GM18868 (cell line): ENCODE measurements around the gene SPSB1.
A peak's percentile ranks its signal among the peaks of the same experiment; 100 is the strongest.

Source experiments
- ATAC-seq: cut with Tn5 transposase; IDR thresholded peaks from one replicate; pipeline ENCODE4 v1.9.1; 2021; ENCODE audit warnings: mild to moderate bottlenecking, moderate library complexity; ENCODE audit not compliant: unreplicated experiment

SPSB1 gene

DNA sequence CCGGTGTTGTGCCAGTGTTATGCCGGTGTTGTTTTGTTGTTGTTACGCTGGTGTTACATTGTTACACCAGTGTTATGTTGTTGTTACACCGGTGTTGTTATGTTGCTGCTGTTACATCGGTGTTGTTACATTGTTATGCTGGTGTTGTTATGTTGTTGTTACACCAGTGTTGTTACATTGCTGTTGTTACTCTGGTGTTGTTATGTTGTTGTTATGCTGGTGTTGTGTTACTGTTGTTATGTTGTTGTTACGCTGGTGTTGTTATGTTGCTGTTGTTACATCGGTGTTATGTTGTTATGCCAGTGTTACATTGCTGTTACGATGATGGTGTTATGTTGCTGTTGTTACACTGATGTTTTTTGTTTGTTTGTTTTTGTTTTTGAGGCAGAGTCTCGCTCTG, 34.1 kb upstream of the SPSB1 start:
- ATAC-seq: no peak

DNA sequence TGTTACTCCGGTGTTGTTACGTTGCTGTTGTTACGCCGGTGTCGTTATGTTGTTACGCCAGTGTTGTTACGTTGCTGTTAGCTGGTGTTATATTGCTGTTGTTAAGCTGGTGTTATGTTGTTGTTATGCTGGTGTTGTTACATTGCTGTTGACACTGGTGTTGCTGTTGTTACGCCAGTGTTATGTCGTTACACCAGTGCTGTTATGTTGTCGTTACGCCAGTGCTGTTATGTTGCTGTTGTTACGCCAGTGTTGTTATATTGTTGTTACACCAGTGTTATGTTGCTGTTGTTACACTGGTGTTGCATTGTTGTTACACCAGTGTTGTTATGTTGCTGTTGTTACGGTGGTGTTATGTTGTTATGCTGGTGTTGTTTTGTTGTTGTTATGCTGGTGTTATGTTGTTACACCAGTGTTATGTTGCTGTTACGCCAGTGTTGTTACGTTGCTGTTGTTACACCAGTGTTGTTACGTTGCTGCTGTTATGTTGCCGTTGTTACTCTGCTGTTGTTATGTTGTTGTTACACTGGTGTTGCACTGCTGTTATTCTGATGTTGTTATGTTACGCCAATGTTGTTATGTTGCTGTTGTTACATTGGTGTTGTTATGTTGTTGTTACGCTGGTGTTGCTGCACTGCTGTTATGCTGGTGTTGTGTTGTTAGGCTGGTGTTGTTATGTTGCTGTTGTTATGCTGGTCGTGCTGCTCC, 32.5 kb upstream of the SPSB1 start:
- no peak for ATAC-seq

- no peak for ATAC-seq
These were observed 31.2 kb upstream of the SPSB1 start for GRCh38 chr1:9261496-9261895.

- ATAC-seq: no peak
These were observed 30.4 kb upstream of the SPSB1 start for GRCh38 chr1:9262096-9262986.

GRCh38 chr1:9263276-9263855, 29.3 kb upstream of the SPSB1 start:
- ATAC-seq: no peak

DNA sequence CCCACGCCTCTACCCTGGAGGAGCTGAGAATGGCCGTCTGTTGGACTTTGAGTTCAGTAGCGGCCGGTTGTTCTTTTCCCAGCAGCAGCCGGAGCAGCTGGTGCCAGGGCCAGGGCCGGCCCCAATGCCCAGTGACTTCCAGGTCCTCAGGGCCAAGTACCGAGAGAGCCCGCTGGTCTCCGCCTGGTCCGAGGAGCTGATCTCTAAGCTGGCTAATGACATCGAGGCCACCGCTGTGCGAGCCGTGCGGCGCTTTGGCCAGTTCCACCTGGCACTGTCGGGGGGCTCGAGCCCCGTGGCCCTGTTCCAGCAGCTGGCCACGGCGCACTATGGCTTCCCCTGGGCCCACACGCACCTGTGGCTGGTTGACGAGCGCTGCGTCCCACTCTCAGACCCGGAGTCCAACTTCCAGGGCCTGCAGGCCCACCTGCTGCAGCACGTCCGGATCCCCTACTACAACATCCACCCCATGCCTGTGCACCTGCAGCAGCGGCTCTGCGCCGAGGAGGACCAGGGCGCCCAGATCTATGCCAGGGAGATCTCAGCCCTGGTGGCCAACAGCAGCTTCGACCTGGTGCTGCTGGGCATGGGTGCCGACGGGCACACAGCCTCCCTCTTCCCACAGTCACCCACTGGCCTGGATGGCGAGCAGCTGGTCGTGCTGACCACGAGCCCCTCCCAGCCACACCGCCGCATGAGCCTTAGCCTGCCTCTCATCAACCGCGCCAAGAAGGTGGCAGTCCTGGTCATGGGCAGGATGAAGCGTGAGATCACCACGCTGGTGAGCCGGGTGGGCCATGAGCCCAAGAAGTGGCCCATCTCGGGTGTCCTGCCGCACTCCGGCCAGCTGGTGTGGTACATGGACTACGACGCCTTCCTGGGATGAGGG, 28.5 kb upstream of the SPSB1 start:
- ATAC-seq: no peak

DNA sequence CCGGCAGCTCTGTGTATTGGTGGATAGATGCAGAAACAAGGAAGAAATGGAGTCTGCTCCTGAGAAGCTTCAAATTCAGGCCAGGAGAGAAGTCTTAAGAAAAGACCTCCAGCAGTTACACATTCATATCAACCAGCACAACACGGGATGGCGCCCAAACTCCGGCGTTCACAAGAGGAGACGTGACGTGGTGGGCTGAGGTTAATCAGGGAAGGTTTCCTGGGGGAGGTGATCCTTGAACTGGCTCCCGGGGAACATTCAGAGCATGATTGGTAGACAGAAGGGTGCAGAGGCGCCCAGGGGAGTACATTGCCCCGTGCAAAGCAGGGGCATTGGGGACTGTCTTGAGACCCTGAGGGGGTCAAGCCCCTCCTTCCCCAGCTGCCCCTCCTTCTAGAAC, 27.7 kb upstream of the SPSB1 start:
- no peak for ATAC-seq

DNA sequence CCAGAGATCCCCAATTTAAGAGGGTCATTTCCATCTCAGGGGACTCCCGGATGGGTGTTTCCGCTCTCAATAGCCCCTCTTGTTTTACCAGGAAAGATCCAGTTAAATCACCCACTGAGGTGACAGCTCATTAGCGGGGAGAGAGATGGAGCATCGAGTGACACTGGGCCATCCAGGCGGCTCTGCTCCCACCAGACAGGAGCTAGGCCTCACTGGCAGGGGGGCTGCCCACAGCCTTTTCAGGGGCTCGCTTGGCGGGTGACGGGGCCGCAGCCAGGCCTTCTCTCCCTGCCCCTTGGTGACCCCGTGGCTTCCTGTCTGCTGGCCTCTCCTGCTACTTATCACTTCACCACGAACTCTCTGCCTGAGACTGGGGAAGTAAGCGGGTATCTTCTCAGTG, 26.7 kb upstream of the SPSB1 start:
- ATAC-seq: no peak

GRCh38 chr1:9267352-9267686, 25.4 kb upstream of the SPSB1 start:
- no peak for ATAC-seq

DNA sequence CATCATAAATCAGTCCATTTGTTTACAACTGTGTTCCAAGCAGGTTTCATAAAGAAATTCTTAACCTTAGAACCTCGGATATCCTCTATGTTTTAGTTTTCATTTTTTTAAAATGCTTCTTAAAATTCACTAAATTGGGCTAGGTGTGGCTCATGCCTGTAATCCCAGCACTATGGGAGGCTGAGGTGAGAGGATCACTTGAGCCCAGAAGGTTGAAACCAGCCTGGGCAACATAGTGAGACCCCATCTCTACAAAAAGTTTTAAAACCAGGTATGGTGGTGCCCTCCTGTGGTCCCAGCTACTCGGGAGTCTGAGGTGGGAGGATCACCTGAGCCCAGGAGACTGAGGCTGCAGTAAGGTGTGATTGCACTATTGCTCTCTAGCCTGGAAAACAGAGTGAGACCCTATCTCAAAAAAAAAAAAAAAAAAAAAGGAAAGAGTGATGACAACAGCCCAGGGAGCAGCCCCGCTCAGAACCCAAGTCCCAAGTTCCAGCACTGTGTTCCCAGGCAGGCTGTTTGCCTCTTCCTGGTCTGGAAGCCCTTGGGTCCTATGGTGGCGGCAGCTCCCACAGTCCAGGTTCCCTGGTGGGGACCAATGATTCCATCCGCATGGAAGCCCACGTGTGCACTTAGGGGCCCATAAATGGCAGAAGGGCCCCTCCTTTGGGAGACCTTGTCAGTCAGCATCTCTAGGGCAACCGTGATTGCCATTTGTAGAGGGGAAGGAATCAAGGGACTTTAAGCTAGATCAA, 24.7 kb upstream of the SPSB1 start:
- no peak for ATAC-seq

- ATAC-seq: no peak
These were observed 23.6 kb upstream of the SPSB1 start for GRCh38 chr1:9269078-9269501.

DNA sequence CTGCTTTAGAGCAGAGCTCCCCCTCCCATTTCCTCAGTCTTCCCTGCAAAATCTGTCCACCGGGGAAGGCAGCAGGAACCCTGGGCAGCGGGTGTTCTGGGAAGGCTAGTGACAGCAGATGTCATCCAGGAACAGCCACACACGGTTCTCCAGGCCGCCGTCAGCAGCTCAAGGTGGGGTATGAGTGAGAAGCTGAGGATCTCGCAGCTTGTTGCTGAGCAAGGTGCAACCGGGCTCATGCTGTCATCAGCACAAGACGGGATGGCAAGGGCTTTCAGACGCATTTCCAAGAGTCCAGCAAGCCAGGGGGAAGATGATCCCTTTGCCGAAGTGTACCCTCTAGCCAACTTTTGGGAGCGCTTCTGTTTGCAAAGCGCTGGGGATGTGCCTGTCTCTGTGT, 23.0 kb upstream of the SPSB1 start:
- ATAC-seq: no peak

DNA sequence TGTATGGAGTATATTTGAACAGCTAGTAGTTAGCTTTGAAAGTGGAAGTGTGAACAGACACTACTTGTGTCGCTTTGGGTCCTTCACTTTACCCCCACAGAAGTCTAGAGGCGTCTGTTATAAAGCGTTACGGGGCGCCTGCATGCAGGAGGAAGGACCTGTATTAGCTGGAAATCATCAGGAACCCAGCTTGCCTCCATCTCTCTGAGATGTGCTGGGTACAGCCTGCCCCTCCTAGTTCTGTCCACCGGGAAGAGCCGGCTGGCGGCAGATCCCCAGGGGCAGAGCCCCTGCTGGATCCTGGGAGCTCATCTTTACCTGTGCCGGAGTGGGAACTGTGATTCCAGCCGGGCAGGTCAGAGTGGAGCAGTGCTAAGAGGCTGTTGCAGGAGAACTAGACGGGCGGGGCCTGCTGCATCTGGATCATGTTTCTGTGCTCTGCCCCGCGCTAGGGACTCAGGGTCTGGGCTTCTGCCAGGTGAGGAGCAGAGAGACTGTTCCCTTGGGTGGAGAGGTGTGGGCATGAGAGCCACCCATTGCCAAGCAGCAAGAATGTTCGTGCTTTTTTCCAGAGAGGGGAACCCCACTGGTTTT, 22.3 kb upstream of the SPSB1 start:
- ATAC-seq: no peak

GRCh38 chr1:9271283-9271682, 21.4 kb upstream of the SPSB1 start:
- no peak for ATAC-seq

DNA sequence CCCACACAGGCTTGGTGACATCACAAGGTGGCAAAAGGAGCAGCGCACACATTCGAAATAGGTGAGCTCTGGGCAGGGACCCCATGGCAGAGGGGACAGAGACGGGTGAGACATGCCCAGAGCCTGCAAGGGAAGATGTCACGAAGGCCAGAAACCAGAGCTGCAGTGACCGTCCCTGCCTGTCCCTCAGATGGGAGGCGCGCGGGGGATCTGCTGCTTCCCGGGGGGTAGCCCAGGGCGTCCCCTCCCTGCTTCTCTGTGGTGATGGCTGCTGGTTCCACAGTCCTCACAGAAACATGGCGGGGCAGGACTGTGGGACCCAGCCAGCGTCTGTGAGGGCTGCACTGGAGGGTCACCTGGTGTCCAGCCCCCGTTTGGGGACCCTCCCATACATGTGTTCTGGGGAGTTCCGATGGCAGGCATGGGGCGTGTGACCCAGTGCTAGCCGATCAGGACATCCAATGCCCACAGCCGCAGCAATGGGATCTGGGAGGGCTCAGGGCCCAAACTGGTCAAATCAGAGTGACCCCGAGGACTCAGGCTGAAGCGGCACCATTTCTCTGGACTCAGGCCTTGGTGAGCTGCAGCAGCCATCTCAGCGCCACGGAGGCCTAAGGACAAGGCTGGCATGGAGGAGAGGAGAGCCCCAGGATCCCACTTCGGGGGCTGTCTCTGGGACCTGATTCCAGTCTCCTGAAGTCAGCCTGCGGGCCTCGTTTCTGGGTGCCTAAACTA, 20.7 kb upstream of the SPSB1 start:
- no peak for ATAC-seq

- ATAC-seq: no peak
These were observed 19.5 kb upstream of the SPSB1 start for GRCh38 chr1:9273177-9273576.

GRCh38 chr1:9275161-9275560, 17.5 kb upstream of the SPSB1 start:
- ATAC-seq: no peak

DNA sequence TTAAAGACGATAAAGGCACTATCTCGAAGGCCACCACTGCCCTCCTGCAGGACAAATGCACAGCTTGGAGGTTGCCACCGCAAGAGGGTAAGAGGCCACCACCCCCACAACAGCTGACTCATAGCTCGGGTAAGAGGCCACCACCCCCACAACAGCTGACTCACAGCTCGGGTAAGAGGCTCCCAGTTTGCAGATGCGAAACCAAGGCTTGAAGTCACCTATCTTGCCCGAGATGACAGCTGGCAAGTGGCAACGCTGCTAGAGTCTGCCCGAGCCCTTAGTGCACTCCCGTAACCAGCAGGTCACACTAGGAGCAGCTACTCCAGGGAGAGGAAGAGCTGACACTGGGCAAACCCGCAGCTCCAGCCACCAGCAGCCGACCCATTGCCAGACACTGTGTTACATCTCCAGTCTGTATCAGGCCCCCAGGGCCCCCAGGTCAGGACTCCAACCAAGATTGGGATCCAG, 17.1 kb upstream of the SPSB1 start:
- ATAC-seq: peak; percentile 81

DNA sequence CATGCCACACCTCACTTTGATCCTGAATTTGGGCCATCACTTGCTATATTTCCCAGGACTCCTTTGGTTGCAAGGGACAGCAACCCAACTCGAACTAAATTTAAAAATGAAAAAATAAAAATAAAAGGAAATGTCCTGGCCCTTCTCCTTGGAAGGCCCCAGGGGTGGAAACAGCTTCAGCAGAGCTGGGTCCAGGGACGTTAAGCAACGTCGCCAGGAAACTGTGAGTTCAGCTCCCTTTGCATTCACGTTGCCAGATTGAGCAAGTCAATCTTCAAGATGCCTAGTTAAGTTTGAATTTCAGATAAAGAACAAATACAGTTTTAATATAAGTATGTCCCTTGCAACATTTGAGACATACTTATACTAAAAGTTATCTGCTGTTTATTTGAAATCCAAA, 14.6 kb upstream of the SPSB1 start:
- no peak for ATAC-seq
